Measurements from ENCODE around the gene ERBB4. TPM values are rescaled to one million over a fixed set of nuclear protein-coding genes. Genes with fewer than 3 reads are reported as not detected.
A peak's percentile ranks its signal among the peaks of the same experiment; 100 is the strongest.

Gene ERBB4
- total RNA-seq, 1 experiment from 2014 or later: not detected

DNA sequence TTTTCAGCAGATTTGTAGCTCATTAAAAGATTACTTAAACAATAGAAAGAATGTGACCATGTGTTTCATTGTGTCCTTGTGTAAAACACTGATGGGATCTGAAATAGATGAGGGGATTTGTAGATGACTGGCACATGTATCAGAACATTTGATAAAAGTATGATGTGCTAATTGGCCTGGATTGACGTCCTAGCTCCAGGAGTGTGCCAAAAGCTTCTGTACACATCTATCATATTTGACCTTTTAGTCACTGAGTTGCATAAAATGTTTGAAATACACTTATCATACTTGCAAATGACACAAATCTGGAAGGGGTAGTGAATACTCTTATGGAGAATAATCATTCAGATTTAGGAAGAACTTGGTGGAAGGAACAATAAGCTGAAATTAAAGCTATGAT, 778.5 kb downstream of the ERBB4 start:
- ChIA-PET POLR2A (no interaction called here), CTCF (interaction anchor here (0.9 kb wide), 1 partner anchor 15 kb away, joined by 4 read pairs; no protein-coding TSS in a partner anchor)
- TF ChIP-seq, protein P1, sequence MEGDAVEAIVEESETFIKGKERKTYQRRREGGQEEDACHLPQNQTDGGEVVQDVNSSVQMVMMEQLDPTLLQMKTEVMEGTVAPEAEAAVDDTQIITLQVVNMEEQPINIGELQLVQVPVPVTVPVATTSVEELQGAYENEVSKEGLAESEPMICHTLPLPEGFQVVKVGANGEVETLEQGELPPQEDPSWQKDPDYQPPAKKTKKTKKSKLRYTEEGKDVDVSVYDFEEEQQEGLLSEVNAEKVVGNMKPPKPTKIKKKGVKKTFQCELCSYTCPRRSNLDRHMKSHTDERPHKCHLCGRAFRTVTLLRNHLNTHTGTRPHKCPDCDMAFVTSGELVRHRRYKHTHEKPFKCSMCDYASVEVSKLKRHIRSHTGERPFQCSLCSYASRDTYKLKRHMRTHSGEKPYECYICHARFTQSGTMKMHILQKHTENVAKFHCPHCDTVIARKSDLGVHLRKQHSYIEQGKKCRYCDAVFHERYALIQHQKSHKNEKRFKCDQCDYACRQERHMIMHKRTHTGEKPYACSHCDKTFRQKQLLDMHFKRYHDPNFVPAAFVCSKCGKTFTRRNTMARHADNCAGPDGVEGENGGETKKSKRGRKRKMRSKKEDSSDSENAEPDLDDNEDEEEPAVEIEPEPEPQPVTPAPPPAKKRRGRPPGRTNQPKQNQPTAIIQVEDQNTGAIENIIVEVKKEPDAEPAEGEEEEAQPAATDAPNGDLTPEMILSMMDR (IDR thresholded peaks at IDR 0.05; ENCODE audit: unreplicated experiment): no peak
- Mint-ChIP-seq H3K4me3 (ENCODE audit: unreplicated experiment) (no peak overlapping the region), H3K9me3 (ENCODE audit: unreplicated experiment) (no peaks in the 10 kb centered on the region), H3K27ac (ENCODE audit: low read depth, unreplicated experiment) (no peak overlapping the region), H3K36me3 (ENCODE audit: insufficient read depth, unreplicated experiment) (no peaks in the 10 kb centered on the region), H3K27me3 (ENCODE audit: insufficient read depth, unreplicated experiment) (peaks cover 65% of the 10 kb centered on the region), H3K4me1 (ENCODE audit: insufficient read depth, unreplicated experiment) (no peaks in the 10 kb centered on the region)
- no peak for DNase-seq (ENCODE audit: unreplicated experiment)
- no TSS peak for BruUV-seq (replicated peaks)
- intact Hi-C loops (cut with micrococcal nuclease): no loop called here

DNA sequence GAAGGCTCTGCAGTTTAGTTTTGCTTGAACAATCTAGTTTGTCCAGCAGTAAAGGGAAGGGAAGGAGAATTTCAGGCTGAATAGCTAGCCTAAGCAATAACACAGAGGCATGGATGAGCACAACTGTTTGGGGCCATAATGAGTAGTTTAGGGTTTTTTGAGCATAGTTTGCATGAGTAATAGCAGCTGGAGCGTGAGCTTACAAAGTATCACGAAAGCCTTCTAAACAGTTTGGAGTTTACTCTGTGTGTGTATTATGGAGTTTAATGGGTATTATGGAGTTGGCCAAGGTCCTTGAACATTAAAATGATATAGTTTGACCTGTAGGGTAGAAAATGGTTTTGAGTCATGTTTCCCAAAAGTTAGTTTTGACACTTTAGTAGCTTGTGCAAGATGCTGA, 782.3 kb downstream of the ERBB4 start:
- no peak overlapping the region for H3K4me3 Mint-ChIP-seq (ENCODE audit: unreplicated experiment)
- ChIA-PET CTCF (interaction anchor here (0.6 kb wide), 1 partner anchor 56 kb away, joined by 4 read pairs; no protein-coding TSS in a partner anchor), POLR2A (no interaction called here)
- H3K36me3 Mint-ChIP-seq (ENCODE audit: insufficient read depth, unreplicated experiment): no peaks in the 10 kb centered on the region
- no TSS peak for BruUV-seq (replicated peaks)
- intact Hi-C loops (cut with micrococcal nuclease): no loop called here
- no peaks in the 10 kb centered on the region for H3K4me1 Mint-ChIP-seq (ENCODE audit: insufficient read depth, unreplicated experiment)
- no peaks in the 10 kb centered on the region for H3K9me3 Mint-ChIP-seq (ENCODE audit: unreplicated experiment)
- peaks cover 38% of the 10 kb centered on the region for H3K27me3 Mint-ChIP-seq (ENCODE audit: insufficient read depth, unreplicated experiment)
- TF ChIP-seq, protein P1 (IDR thresholded peaks at IDR 0.05; ENCODE audit: unreplicated experiment): no peak
- no peak for DNase-seq (ENCODE audit: unreplicated experiment)
- H3K27ac Mint-ChIP-seq (ENCODE audit: low read depth, unreplicated experiment): no peak overlapping the region

DNA sequence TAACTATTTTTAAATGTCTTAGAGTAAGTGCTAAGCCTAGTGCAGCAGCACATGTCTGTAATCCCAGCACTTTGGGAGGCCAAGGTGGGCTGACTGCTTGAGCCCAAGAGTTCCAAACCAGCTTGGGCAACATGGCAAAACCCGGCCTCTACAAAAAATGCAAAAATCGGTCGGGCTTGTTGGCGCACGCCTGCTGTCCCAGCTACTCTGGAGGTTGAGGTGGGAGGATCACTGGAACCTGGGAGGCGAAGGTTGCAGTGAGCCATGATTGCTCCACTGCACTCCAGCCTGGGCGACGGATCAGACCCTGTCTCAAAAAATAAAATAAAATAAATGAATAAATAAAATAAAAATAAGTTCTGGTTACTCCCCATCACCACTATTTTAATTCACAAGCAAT, 783.4 kb downstream of the ERBB4 start:
- POLR2A ChIA-PET: interaction anchor here (0.6 kb wide), 1 partner anchor 462 kb away, joined by 3 read pairs; no protein-coding TSS in a partner anchor
- CTCF ChIA-PET: interaction anchor here (0.6 to 2.4 kb wide), 2 partner anchors 10 to 430 kb away, joined by 3 to 13 read pairs; no protein-coding TSS in a partner anchor

DNA sequence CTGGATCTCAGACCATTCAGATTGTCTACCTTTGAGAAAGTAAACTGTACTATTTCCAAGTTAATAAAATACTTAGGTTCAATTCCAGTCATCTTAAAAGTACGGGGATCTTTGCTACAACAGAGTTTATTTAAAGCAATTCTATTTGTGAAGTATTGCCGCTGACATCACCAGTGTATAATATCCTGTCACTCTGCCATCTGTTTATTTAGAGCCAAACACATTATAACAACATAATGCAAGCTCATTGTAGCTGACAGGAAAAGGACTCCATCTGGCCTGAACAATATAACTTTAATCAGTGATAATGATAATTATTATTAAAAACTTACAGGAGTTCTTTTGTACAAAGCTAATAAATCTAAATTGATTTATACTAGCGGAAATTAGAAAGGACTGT, 786.8 kb downstream of the ERBB4 start:
- H3K27ac Mint-ChIP-seq (ENCODE audit: low read depth, unreplicated experiment): no peak overlapping the region
- H3K9me3 Mint-ChIP-seq (ENCODE audit: unreplicated experiment): no peaks in the 10 kb centered on the region
- no peaks in the 10 kb centered on the region for H3K4me1 Mint-ChIP-seq (ENCODE audit: insufficient read depth, unreplicated experiment)
- H3K4me3 Mint-ChIP-seq (ENCODE audit: unreplicated experiment): no peak overlapping the region
- TF ChIP-seq, protein P1 (IDR thresholded peaks at IDR 0.05; ENCODE audit: unreplicated experiment): no peak
- BruUV-seq (replicated peaks): no TSS peak
- intact Hi-C loops (cut with micrococcal nuclease): no loop called here
- no peak for DNase-seq (ENCODE audit: unreplicated experiment)
- peaks cover 26% of the 10 kb centered on the region for H3K27me3 Mint-ChIP-seq (ENCODE audit: insufficient read depth, unreplicated experiment)
- CTCF ChIA-PET: no interaction called here
- H3K36me3 Mint-ChIP-seq (ENCODE audit: insufficient read depth, unreplicated experiment): no peaks in the 10 kb centered on the region
- POLR2A ChIA-PET: no interaction called here

More for the DNA sequence above, 783.4 kb downstream of the ERBB4 start:
- Mint-ChIP-seq H3K27me3 (ENCODE audit: insufficient read depth, unreplicated experiment) (peaks cover 38% of the 10 kb centered on the region), H3K9me3 (ENCODE audit: unreplicated experiment) (no peaks in the 10 kb centered on the region), H3K4me3 (ENCODE audit: unreplicated experiment) (no peak overlapping the region), H3K4me1 (ENCODE audit: insufficient read depth, unreplicated experiment) (no peaks in the 10 kb centered on the region), H3K27ac (ENCODE audit: low read depth, unreplicated experiment) (no peak overlapping the region), H3K36me3 (ENCODE audit: insufficient read depth, unreplicated experiment) (no peaks in the 10 kb centered on the region)
- TF ChIP-seq, protein P1 (IDR thresholded peaks at IDR 0.05; ENCODE audit: unreplicated experiment): no peak
- peak; percentile 7 for DNase-seq (ENCODE audit: unreplicated experiment)
- no TSS peak for BruUV-seq (replicated peaks)
- intact Hi-C loops (cut with micrococcal nuclease): no loop called here
